ENCODE results near the gene ASMTL.
A peak's percentile ranks its signal among the peaks of the same experiment; 100 is the strongest.
"Not testable (repeated sequence)": the region's sequence is repeated elsewhere in the genome, so short reads cannot be mapped to it uniquely, and the experiment has no call there.

Gene ASMTL

GRCh38 chrX:1453951-1454785, 1.5 kb upstream of the ASMTL start:
- DNase-seq = peak; percentile 87

- DNase-seq = peak; percentile 75
Observed at GRCh38 chrX:1453395-1453783, 680 bp upstream of the ASMTL start.

- no peak for DNase-seq
Observed at GRCh38 chrX:1451661-1452515, 821 bp downstream of the ASMTL start.

GRCh38 chrX:1451251-1451660, 1.5 kb downstream of the ASMTL start:
- no peak for DNase-seq

GRCh38 chrX:1450361-1451161, 2.1 kb downstream of the ASMTL start:
- no peak for DNase-seq

- no peak for DNase-seq
Observed at GRCh38 chrX:1449823-1450149, 2.9 kb downstream of the ASMTL start.

GRCh38 chrX:1449036-1449822, 3.5 kb downstream of the ASMTL start:
- DNase-seq = no peak

GRCh38 chrX:1448573-1449001, 4.1 kb downstream of the ASMTL start:
- not testable (repeated sequence) for DNase-seq

GRCh38 chrX:1447969-1448572, 4.6 kb downstream of the ASMTL start:
- not testable (repeated sequence) for DNase-seq

- not testable (repeated sequence) for DNase-seq
Observed at GRCh38 chrX:1446984-1447968, 5.4 kb downstream of the ASMTL start.

- no peak for DNase-seq
Observed at GRCh38 chrX:1444561-1445500, 7.9 kb downstream of the ASMTL start.

GRCh38 chrX:1443496-1444075, 9.1 kb downstream of the ASMTL start:
- DNase-seq = no peak

- no peak for DNase-seq
Observed at GRCh38 chrX:1442724-1443367, 9.9 kb downstream of the ASMTL start.

- no peak for DNase-seq
Observed at GRCh38 chrX:1442016-1442665, 10.6 kb downstream of the ASMTL start.

GRCh38 chrX:1440506-1440905, 12.2 kb downstream of the ASMTL start:
- DNase-seq = no peak

GRCh38 chrX:1435241-1435895, 17.3 kb downstream of the ASMTL start:
- DNase-seq = no peak

- no peak for DNase-seq
Observed at GRCh38 chrX:1434871-1435240, 17.9 kb downstream of the ASMTL start.

All from effector CD4-positive, alpha-beta T cell (primary cell).